Islet precursor cell (in vitro differentiated cells): ENCODE data around the gene SEC61B.
A peak's percentile ranks its signal among the peaks of the same experiment; 100 is the strongest.

Source experiments
- DNase-seq: peaks from one replicate; pipeline ENCODE4 v3.0.0-alpha.2; 2018

The SEC61B gene

GRCh38 chr9:99221621-99222415, at the start of gene SEC61B, which contains the start of gene ALG2:
Gene SEC61B (plus strand): TSS chr9:99222282. CDS start chr9:99222364, 82 bp downstream.
Gene ALG2 (minus strand): TSS chr9:99221942. CDS start chr9:99221894, 48 bp downstream.
- peak; percentile 95 for DNase-seq

- no peak for DNase-seq
These were observed 48.2 kb upstream of the SEC61B start for GRCh38 chr9:99173570-99174504.

GRCh38 chr9:99176527-99177013, 45.5 kb upstream of the SEC61B start:
- peak; percentile 80 for DNase-seq

GRCh38 chr9:99177576-99178366, 44.3 kb upstream of the SEC61B start:
- no peak for DNase-seq

- peak; percentile 29 for DNase-seq
These were observed 42.9 kb upstream of the SEC61B start for GRCh38 chr9:99178912-99179872.

GRCh38 chr9:99180199-99180598, 41.9 kb upstream of the SEC61B start:
- no peak for DNase-seq

GRCh38 chr9:99180662-99181061, 41.4 kb upstream of the SEC61B start:
- DNase-seq = no peak

GRCh38 chr9:99181206-99181605, 40.9 kb upstream of the SEC61B start:
- no peak for DNase-seq

GRCh38 chr9:99181621-99182020, 40.5 kb upstream of the SEC61B start:
- DNase-seq = no peak

GRCh38 chr9:99182356-99182755, 39.7 kb upstream of the SEC61B start:
- DNase-seq = no peak

- DNase-seq = no peak
These were observed 38.5 kb upstream of the SEC61B start for GRCh38 chr9:99183616-99184015.

GRCh38 chr9:99184110-99184474, 38.0 kb upstream of the SEC61B start:
- DNase-seq = no peak

GRCh38 chr9:99184475-99185347, 37.4 kb upstream of the SEC61B start:
- peak; percentile 94 for DNase-seq

GRCh38 chr9:99185348-99185632, 36.8 kb upstream of the SEC61B start:
- DNase-seq = no peak

GRCh38 chr9:99185934-99186333, 36.1 kb upstream of the SEC61B start:
- no peak for DNase-seq

- no peak for DNase-seq
These were observed 34.8 kb upstream of the SEC61B start for GRCh38 chr9:99187311-99187710.

- no peak for DNase-seq
These were observed 32.9 kb upstream of the SEC61B start for GRCh38 chr9:99189186-99189585.

GRCh38 chr9:99189887-99190596, 32.0 kb upstream of the SEC61B start:
- DNase-seq = no peak

- no peak for DNase-seq
These were observed 31.3 kb upstream of the SEC61B start for GRCh38 chr9:99190597-99191283.
